ENCODE data around the gene UBR2. TPM values are rescaled to one million over a fixed set of nuclear protein-coding genes. Genes with fewer than 3 reads are reported as not detected.
A peak's percentile ranks its signal among the peaks of the same experiment; 100 is the strongest.

UBR2 gene
- total and polyA plus RNA-seq, 9 of the 15 experiments (the other 6 are each of a cell fraction or from before 2014, with no cell fraction given) = 9.1 to 38.9 (median 23.4) TPM

DNA sequence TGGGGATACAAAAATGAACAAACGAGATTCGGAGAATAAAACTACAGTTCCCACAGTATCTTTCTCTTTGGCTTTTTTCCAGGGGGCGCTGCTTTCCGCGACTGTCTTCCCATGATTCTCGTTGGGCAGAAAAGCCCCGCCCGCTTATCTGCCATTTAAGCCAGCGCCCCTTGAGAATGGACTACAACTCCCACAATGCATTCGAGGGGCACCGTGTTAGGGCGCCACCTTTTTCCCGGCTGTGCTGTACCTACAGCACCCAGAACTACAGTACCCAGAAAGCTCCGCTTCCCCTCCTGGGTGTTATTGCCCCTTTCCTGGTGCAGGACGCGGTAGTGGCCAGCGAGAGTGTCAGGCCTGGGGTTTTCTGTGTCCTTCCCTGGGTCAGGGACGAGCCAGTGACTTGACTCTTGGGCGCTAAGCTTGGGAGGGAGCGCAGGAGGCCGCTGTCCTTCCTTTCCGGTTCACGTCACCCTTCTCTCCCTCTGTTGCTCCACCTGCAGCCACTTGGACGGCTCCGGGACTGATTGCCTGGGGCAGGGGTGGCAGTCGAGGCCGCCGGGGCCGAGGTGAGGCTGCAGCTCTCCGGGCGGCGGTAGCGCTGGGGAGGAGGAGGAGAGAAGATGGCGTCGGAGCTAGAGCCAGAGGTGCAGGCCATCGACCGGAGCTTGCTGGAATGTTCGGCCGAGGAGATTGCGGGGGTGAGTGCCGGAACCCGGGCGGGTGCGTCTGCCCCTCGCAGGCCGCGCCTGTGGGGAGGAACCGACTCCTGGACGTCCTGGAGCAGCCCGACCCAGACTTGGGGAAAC lies at the start of gene UBR2 (continued):
- TF ChIP-seq, protein P1, sequence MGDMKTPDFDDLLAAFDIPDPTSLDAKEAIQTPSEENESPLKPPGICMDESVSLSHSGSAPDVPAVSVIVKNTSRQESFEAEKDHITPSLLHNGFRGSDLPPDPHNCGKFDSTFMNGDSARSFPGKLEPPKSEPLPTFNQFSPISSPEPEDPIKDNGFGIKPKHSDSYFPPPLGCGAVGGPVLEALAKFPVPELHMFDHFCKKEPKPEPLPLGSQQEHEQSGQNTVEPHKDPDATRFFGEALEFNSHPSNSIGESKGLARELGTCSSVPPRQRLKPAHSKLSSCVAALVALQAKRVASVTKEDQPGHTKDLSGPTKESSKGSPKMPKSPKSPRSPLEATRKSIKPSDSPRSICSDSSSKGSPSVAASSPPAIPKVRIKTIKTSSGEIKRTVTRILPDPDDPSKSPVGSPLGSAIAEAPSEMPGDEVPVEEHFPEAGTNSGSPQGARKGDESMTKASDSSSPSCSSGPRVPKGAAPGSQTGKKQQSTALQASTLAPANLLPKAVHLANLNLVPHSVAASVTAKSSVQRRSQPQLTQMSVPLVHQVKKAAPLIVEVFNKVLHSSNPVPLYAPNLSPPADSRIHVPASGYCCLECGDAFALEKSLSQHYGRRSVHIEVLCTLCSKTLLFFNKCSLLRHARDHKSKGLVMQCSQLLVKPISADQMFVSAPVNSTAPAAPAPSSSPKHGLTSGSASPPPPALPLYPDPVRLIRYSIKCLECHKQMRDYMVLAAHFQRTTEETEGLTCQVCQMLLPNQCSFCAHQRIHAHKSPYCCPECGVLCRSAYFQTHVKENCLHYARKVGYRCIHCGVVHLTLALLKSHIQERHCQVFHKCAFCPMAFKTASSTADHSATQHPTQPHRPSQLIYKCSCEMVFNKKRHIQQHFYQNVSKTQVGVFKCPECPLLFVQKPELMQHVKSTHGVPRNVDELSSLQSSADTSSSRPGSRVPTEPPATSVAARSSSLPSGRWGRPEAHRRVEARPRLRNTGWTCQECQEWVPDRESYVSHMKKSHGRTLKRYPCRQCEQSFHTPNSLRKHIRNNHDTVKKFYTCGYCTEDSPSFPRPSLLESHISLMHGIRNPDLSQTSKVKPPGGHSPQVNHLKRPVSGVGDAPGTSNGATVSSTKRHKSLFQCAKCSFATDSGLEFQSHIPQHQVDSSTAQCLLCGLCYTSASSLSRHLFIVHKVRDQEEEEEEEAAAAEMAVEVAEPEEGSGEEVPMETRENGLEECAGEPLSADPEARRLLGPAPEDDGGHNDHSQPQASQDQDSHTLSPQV (IDR thresholded peaks at IDR 0.05) = peak; percentile 86
- no peak for TF ChIP-seq NFE2L1 (tag; IDR thresholded peaks at IDR 0.05; ENCODE audit: borderline replicate concordance, low read depth)
- TF ChIP-seq ZKSCAN3 (CRISPR knock-in tag; IDR thresholded peaks at IDR 0.05) = no peak
- peak; percentile 75 for TF ChIP-seq TBP (optimal IDR thresholded peaks at IDR 0.05; ENCODE audit: low read depth, low read length)
- TF ChIP-seq, protein P2, sequence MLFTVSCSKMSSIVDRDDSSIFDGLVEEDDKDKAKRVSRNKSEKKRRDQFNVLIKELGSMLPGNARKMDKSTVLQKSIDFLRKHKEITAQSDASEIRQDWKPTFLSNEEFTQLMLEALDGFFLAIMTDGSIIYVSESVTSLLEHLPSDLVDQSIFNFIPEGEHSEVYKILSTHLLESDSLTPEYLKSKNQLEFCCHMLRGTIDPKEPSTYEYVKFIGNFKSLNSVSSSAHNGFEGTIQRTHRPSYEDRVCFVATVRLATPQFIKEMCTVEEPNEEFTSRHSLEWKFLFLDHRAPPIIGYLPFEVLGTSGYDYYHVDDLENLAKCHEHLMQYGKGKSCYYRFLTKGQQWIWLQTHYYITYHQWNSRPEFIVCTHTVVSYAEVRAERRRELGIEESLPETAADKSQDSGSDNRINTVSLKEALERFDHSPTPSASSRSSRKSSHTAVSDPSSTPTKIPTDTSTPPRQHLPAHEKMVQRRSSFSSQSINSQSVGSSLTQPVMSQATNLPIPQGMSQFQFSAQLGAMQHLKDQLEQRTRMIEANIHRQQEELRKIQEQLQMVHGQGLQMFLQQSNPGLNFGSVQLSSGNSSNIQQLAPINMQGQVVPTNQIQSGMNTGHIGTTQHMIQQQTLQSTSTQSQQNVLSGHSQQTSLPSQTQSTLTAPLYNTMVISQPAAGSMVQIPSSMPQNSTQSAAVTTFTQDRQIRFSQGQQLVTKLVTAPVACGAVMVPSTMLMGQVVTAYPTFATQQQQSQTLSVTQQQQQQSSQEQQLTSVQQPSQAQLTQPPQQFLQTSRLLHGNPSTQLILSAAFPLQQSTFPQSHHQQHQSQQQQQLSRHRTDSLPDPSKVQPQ (CRISPR knock-in tag; IDR thresholded peaks at IDR 0.05; ENCODE audit: borderline replicate concordance) = no peak
- TF ChIP-seq, protein P3, sequence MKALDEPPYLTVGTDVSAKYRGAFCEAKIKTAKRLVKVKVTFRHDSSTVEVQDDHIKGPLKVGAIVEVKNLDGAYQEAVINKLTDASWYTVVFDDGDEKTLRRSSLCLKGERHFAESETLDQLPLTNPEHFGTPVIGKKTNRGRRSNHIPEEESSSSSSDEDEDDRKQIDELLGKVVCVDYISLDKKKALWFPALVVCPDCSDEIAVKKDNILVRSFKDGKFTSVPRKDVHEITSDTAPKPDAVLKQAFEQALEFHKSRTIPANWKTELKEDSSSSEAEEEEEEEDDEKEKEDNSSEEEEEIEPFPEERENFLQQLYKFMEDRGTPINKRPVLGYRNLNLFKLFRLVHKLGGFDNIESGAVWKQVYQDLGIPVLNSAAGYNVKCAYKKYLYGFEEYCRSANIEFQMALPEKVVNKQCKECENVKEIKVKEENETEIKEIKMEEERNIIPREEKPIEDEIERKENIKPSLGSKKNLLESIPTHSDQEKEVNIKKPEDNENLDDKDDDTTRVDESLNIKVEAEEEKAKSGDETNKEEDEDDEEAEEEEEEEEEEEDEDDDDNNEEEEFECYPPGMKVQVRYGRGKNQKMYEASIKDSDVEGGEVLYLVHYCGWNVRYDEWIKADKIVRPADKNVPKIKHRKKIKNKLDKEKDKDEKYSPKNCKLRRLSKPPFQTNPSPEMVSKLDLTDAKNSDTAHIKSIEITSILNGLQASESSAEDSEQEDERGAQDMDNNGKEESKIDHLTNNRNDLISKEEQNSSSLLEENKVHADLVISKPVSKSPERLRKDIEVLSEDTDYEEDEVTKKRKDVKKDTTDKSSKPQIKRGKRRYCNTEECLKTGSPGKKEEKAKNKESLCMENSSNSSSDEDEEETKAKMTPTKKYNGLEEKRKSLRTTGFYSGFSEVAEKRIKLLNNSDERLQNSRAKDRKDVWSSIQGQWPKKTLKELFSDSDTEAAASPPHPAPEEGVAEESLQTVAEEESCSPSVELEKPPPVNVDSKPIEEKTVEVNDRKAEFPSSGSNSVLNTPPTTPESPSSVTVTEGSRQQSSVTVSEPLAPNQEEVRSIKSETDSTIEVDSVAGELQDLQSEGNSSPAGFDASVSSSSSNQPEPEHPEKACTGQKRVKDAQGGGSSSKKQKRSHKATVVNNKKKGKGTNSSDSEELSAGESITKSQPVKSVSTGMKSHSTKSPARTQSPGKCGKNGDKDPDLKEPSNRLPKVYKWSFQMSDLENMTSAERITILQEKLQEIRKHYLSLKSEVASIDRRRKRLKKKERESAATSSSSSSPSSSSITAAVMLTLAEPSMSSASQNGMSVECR (CRISPR knock-in tag; IDR thresholded peaks at IDR 0.05) = peak; percentile 97
- TF ChIP-seq RFX5 (IDR thresholded peaks at IDR 0.05; ENCODE audit: low read depth, low read length) = no peak
- no peak for TF ChIP-seq ZNF551 (CRISPR knock-in tag; IDR thresholded peaks at IDR 0.05)
